NCI-H748 treated with DMSO at 0.1 percent for 48 hours (cell line): ENCODE data around the gene C20orf144.
"Not testable (repeated sequence)": the region's sequence is repeated elsewhere in the genome, so short reads cannot be mapped to it uniquely, and the experiment has no call there.

Experiments
- DNase-seq: peaks from one replicate; lab custom pipeline; 2025; lab: John Stamatoyannopoulos, UW

Gene C20orf144

DNA sequence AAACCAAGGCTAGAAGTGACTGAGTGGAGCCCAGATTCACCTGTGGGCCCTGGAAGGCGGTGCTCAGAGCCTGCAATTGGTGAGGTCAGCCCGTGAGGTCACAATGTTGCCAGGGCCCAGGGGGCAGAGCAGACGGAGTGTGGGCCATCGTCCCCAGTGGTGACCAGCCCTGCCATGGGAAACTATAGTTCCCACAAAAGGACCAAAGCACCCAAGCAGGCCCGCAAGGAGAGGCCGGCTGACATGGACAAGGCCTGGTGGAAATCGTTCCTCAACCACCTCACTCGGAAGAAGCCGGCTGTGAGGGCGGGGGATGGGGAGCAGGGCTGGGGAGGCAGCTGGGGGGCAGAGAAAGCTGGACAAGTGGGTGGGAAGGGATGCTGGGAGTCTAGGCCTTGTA is at the start of gene C20orf144:
Gene C20orf144, plus strand, starts transcription at position 156 of the 400 bp plus-strand sequence. Its CDS starts 19 bp downstream, at position 175.
- no peak for DNase-seq

DNA sequence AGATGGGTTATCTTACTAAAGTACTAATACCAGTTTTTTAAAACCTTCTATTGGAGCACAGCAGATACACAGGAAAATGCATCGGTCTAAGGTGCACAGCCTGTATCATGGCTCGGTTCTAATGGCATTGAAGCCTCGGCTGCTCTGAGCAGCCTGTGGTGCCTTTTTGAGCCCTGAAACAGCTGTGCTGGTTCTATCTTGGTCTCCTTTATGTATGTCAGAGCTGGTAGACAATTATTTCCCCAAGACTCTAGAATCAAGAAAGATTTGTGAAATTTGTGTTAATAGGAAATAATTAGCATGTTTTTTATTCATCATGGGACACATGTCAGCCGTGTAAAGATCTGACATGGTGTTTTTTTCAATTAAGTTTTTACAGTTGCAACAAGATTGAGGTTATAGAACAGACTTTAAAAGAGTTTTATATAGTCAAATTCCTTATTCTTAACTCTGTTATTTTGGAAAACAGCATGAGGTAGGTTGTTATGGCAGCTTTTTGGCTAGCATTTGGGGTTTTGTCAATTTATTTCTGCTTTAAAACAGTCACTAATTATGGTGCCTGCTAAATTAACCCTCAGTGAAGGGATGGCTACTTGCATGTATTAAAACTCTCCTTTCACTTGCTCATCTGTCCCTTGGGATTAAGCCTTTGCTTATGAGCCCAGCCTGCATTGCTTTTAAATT is 40.3 kb upstream of the C20orf144 start:
- DNase-seq: no peak

- no peak for DNase-seq
Measured at GRCh38 chr20:33622705-33623365, 39.3 kb upstream of the C20orf144 start.

DNA sequence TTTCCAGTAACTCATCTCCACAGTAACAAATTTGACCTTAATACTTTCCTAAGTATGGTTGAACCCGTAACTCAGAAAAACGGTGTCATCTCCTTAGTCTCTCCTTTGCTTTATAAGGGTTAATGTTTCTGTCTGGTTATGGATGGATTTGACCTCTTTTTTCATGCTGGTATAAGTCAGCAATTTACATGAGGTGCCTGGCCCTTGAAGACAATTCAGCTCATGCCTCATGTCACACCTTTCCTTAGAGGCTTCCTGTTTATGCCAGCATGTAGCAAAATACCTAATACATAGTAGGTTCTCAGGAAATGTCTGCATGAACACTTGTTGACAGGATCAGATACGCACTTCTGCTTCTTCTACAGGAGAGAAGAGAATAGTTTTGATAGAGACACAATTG is 37.7 kb upstream of the C20orf144 start:
- no peak for DNase-seq

GRCh38 chr20:33626190-33626589 is 35.9 kb upstream of the C20orf144 start:
- DNase-seq: no peak

DNA sequence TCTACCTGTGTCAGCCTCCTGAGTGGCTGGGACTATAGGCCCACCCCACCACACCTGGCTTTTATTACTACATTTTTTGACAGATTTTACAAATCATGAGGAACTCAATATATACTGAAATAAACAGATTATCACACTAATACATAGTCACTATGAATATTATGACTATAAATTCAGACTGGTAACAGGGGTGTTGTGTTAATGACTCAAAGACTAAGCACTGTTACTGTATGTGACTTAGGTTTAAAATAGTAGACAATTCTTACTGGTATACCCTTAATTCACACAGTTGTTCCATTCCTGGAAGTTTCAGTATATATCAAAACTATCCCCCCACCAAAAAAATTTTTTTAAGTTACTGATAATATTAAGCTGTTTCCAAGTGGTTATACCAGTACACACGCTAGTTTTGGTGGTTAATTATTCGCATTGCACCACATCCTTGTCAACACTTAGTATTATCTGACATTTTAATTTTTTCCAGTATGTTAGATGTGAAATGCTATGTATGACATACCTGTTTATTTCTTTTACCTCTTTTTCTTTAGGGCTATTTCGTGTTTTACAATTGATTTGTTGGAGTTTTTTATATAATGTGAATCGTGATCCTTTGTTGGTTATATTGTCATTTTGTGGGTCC is 34.4 kb upstream of the C20orf144 start:
- no peak for DNase-seq

DNA sequence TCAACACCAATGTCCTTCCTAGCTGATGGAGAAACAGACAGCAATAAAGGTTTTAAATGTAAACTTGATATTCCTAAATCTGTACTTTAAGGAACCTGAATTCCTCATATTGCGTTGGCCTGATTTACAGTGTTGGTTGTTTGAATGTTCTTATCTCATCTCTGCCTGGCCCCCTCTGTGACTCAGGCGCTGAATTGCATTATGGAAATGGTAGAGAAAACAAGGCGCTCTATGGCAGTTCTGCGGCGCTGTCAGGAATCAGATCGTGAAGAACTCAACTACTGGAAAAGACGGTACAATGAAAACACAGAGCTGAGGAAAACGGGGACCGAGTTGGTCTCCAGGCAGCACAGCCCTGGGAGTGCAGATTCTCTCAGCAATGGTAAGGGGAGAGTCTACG is 32.6 kb upstream of the C20orf144 start:
- no peak for DNase-seq

- no peak for DNase-seq
Measured at GRCh38 chr20:33629979-33630378, 32.1 kb upstream of the C20orf144 start.

DNA sequence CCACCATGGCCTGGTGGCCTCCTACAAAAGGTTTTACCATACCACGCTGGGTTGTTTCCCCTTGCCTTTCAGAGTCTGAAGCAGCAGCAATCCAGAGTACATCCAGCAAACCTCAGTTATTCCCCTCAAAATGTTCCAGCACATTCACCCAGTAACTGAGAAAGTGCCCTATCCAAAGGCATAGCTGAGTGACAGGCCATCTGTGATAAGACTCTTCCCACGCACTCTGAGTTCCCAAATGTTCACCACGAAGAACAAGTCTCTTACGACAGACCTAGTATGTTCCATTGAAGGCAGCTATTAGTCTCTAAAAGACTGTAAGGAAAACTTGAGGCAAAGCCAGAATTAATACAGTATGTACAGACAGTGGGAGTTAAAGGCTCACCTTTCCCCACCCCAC is 31.6 kb upstream of the C20orf144 start:
- no peak for DNase-seq

DNA sequence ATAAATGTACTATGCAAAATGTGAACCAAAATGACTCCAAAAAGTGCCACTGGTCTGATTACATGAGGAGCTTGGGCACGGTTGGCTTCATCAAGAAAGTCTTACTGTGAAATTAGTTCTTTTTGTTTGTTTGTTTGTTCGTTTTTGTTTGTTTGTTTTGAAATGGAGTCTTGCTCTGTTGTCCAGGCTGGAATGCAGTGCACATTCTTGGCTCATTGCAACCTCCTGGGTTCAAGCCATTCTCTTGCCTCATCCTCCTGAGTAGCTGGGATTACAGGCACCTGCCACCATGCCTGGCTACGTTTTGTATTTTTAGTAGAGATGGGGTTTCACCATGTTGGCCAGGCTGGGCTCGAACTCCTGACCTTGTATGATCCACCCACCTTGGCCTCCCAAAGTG is 30.2 kb upstream of the C20orf144 start:
- not testable (repeated sequence) for DNase-seq

DNA sequence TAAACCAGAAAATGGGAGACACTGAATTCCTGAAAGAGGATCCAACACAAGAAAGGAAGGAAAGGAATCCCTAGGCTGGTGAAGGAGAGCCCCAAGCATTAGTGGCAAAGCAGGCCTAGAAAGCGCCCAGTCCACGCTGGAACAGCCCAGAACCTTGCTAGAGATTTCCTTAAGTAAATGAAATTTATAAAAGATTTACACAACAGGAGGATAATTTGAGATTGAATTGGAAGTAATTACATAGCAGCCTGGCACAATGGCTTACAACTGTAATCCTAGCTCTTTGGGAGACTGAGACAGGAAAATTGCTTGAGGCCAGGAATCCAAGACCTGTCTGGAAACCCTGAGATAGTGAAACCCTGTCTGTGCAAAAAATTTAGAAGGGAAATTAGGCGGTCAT is 26.8 kb upstream of the C20orf144 start:
- no peak for DNase-seq

GRCh38 chr20:33636776-33637175 is 25.4 kb upstream of the C20orf144 start:
- DNase-seq: no peak

GRCh38 chr20:33640287-33640686 is 21.8 kb upstream of the C20orf144 start:
- no peak for DNase-seq

DNA sequence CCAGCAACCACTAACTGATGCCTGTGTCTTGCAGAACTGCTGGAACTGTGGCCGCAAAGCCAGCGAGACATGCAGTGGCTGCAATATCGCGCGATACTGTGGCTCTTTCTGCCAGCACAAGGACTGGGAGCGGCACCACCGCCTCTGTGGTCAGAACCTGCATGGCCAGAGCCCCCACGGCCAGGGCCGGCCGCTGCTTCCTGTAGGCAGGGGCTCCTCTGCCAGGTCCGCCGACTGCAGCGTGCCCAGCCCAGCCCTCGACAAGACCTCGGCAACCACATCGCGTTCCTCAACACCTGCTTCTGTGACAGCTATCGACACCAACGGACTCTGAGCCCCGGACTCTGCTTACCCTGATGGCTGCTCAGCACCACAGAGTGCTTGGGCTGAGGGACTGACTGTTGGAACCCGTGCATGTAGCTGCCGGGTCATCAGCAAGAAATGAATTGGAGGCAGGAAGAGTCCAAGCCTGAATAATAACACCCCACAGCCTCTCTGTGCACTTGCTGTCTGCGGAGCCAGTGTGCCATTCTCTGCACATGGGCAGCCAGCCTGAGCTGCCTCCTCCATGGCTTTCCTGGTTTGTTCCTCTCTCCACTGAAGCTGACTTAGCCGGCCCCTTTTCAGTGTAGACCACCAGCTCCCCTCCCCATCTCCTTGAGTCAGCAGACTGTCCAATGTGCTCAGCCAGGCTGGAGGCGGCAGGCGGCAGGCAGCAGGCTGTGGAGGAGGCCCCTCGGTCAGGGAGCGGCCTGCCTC is 17.6 kb upstream of the C20orf144 start:
- no peak for DNase-seq

GRCh38 chr20:33645072-33645358 is 17.1 kb upstream of the C20orf144 start:
- no peak for DNase-seq

DNA sequence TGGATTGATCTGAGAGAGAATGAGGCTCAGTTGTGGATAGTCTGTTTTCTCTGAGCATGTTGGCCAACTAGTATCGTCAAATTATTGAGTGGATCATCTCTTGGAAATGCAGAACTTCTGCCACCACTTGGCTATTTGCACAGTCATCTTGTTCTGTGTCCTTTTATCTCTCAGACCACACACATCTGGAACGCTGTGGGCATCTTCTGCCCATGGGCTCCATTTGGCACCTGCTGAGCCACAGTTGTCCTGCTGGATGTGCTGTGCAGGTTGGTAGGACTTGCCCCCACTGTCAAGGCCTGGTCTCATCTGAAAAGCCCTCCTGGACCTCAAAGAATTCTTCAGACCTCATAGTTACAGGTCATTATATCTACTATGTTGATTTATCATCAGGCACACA is 16.7 kb upstream of the C20orf144 start:
- no peak for DNase-seq

- DNase-seq: no peak
Measured at GRCh38 chr20:33646191-33646590, 15.9 kb upstream of the C20orf144 start.

- DNase-seq: not testable (repeated sequence)
Measured at GRCh38 chr20:33646959-33647602, 15.0 kb upstream of the C20orf144 start.

DNA sequence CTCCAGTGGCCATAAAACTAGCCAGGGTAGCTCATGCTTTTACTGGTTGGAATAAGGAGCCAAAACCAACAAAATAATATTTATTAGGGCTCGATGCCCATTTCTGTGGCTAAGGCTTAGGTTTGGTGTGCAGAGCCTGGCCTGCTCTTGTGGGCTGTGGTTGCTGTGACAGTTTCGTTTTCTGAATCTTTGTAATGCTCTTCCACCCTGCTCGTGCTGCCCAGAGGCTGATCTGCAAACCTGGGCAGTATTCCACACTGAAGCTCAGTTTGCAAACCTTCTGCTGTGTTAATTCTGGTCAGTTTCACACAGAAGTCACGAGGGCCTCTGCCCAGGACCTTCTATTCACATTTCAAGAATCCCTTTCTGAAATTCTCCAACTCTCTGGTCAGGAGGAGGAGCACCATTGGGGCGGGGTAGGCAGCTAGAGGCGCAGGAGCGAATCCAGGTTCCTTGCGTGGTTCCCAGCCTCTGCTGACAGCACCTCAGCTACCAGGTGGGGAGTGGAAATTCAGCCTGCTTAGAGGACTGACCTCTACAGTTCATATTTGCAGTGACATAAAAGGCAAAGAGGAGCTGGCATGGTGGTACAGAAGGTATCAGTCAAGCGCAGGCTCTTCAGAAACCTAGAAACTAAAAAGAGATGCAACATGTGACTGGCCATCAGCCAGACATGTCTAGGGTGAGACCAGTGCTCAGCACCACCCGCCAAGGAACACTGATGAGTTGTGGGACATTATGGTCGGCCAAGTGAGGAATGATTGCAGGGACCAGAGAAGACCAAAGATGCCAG is 14.3 kb upstream of the C20orf144 start:
- no peak for DNase-seq

GRCh38 chr20:33648396-33649004 is 13.6 kb upstream of the C20orf144 start:
- no peak for DNase-seq

GRCh38 chr20:33649201-33649681 is 12.9 kb upstream of the C20orf144 start:
- no peak for DNase-seq
